H1 (cell line): Measurements from ENCODE around the gene RAB40C. TPM values are rescaled to one million over a fixed set of nuclear protein-coding genes. Genes with fewer than 3 reads are reported as not detected.

Experiments used
- CTCF ChIA-PET: fragments of 300-600 bp; sonication (Branson Sonifier 250); formaldehyde crosslinking; loops from one replicate; lab custom pipeline; 2021; ENCODE audit not compliant: partially characterized antibody; lab: Charles Lee
- POLR2A ChIA-PET: fragments of 300-600 bp; sonication (Branson Sonifier 250); formaldehyde crosslinking; loops from one replicate; lab custom pipeline; 2021; ENCODE audit warnings: inconsistent platforms; ENCODE audit not compliant: partially characterized antibody; lab: Charles Lee
- DNase-seq, 2 experiments: peaks; one replicate each; pipeline versions ENCODE4 v3.0.0 to v3.0.0-alpha.2; 2010 to 2022; ENCODE audit warnings: low spot score in 2 of 2, low read depth in 1 of 2, mixed read lengths in 1 of 2
- FAIRE-seq: peaks from 2 replicates; lab custom pipeline; 2011; peaks lifted over from hg19 to GRCh38; lab: Jason Lieb, UNC
- H2AFZ ChIP-seq: 2 replicates; pipeline ENCODE4 v1.8.1; 2012; ENCODE audit warnings: low read length, inconsistent platforms
- H2AK5ac ChIP-seq: 2 replicates; pipeline ENCODE4 v1.6.1; 2013; ENCODE audit warnings: low read depth, low read length
- H2BK120ac ChIP-seq: replicated peaks from 2 replicates; pipeline ENCODE3; 2013; ENCODE audit warnings: low read depth, low read length, inconsistent platforms
- H2BK12ac ChIP-seq: 2 replicates; pipeline ENCODE4 v1.6.1; 2013; ENCODE audit warnings: low read depth, low read length
- H2BK15ac ChIP-seq: 2 replicates; pipeline ENCODE4 v1.6.1; 2013; ENCODE audit warnings: low read length
- H2BK20ac ChIP-seq: 2 replicates; pipeline ENCODE4 v1.6.1; 2013; ENCODE audit warnings: low read length
- H2BK5ac ChIP-seq: 2 replicates; pipeline ENCODE4 v1.6.1; 2013; ENCODE audit warnings: low read depth, low read length
- H3K14ac ChIP-seq: 2 replicates; pipeline ENCODE4 v1.6.1; 2013; ENCODE audit warnings: inconsistent platforms; ENCODE audit not compliant: insufficient read length
- H3K18ac ChIP-seq: 2 replicates; pipeline ENCODE4 v1.6.1; 2013; ENCODE audit warnings: low read length; ENCODE audit errors: extremely low read depth
- H3K23ac ChIP-seq: 2 replicates; pipeline ENCODE4 v1.6.1; 2013; ENCODE audit warnings: inconsistent platforms; ENCODE audit not compliant: insufficient read length
- H3K23me2 ChIP-seq: 2 replicates; pipeline ENCODE4 v1.6.1; 2013; ENCODE audit warnings: low read depth, low read length
- H3K27ac ChIP-seq: 2 replicates; pipeline ENCODE4 v1.6.1; 2011; ENCODE audit warnings: low read depth, low read length, inconsistent platforms
- H3K27me3 ChIP-seq, 4 experiments: replicated peaks in 1 of 4; 1 replicate in 1 of 4; 2 replicates in 3 of 4; pipeline versions ENCODE4 v1.6.1 to v1.8.1; 2011 to 2013; ENCODE audit warnings: low read length in 3 of 4, mild to moderate bottlenecking in 3 of 4, inconsistent platforms in 2 of 4, mixed read lengths in 2 of 4, moderate library complexity in 1 of 4; ENCODE audit not compliant: control insufficient read depth in 3 of 4, insufficient read depth in 3 of 4; ENCODE audit errors: extremely low read depth in 1 of 4
- H3K36me3 ChIP-seq, 4 experiments: 2 replicates each; pipeline versions ENCODE4 v1.6.1 to v1.8.1; 2011 to 2013; ENCODE audit warnings: mild to moderate bottlenecking in 4 of 4, low read length in 3 of 4, moderate library complexity in 2 of 4, control low read depth in 1 of 4, inconsistent platforms in 1 of 4; ENCODE audit not compliant: insufficient read depth in 4 of 4, control insufficient read depth in 2 of 4
- H3K4ac ChIP-seq: replicated peaks from 2 replicates; pipeline ENCODE3; 2013; ENCODE audit warnings: low read length, low read depth, mixed read lengths, inconsistent platforms; ENCODE audit not compliant: insufficient read length
- H3K4me1 ChIP-seq, 4 experiments: replicated peaks in 1 of 4; 1 replicate in 1 of 4; 2 replicates in 3 of 4; pipeline versions ENCODE4 v1.6.1 to v1.8.1; 2011 to 2013; ENCODE audit warnings: low read length in 3 of 4, inconsistent platforms in 2 of 4, mixed read lengths in 1 of 4; ENCODE audit not compliant: insufficient read depth in 4 of 4, control insufficient read depth in 3 of 4
- H3K4me2 ChIP-seq, 2 experiments: 2 replicates each; pipeline versions ENCODE4 v1.6.1 to v1.8.1; 2011 to 2013; ENCODE audit warnings: low read depth in 2 of 2, low read length in 2 of 2, control low read depth in 1 of 2, inconsistent platforms in 1 of 2, mild to moderate bottlenecking in 1 of 2; ENCODE audit not compliant: insufficient read depth in 1 of 2
- H3K4me3 ChIP-seq, 4 experiments: fragments of 200-600, 300-600 bp in 1 of 4; sonication (generic), shearing (Covaris generic), sonication (Bioruptor Twin) in 1 of 4; 2 replicates each; pipeline versions ENCODE4 v1.5.1 to v1.8.1; 2011 to 2016; ENCODE audit warnings: low read length in 4 of 4, low read depth in 3 of 4, control low read depth in 2 of 4, inconsistent platforms in 2 of 4, mild to moderate bottlenecking in 2 of 4, mixed read lengths in 1 of 4, moderate library complexity in 1 of 4; ENCODE audit not compliant: insufficient read depth in 2 of 4; ENCODE audit errors: extremely low read depth in 1 of 4
- H3K56ac ChIP-seq: replicated peaks from 2 replicates; pipeline ENCODE3; 2013; ENCODE audit warnings: low read depth, mild to moderate bottlenecking, mixed read lengths, low read length, inconsistent platforms; ENCODE audit not compliant: insufficient read length
- H3K79me1 ChIP-seq: 2 replicates; pipeline ENCODE4 v1.6.1; 2013; ENCODE audit warnings: low read depth, low read length, control low read depth
- H3K79me2 ChIP-seq, 2 experiments: 2 replicates each; pipeline versions ENCODE4 v1.6.1 to v1.8.1; 2012 to 2013; ENCODE audit warnings: low read length in 2 of 2, mild to moderate bottlenecking in 2 of 2, inconsistent platforms in 1 of 2; ENCODE audit not compliant: insufficient read depth in 2 of 2, control insufficient read depth in 1 of 2
- H3K9ac ChIP-seq, 4 experiments: replicated peaks in 1 of 4; 1 replicate in 1 of 4; 2 replicates in 3 of 4; pipeline versions ENCODE4 v1.6.1 to v1.8.1; 2011 to 2013; ENCODE audit warnings: low read depth in 3 of 4, low read length in 3 of 4, control low read depth in 2 of 4, mild to moderate bottlenecking in 2 of 4, moderate library complexity in 2 of 4, inconsistent platforms in 1 of 4; ENCODE audit errors: extremely low read depth in 1 of 4
- H3K9me3 ChIP-seq, 2 experiments: 2 replicates each; pipeline versions ENCODE4 v1.6.1 to v1.8.1; 2012 to 2013; ENCODE audit warnings: mild to moderate bottlenecking in 2 of 2, moderate library complexity in 2 of 2, control low read depth in 1 of 2, inconsistent platforms in 1 of 2, low read depth in 1 of 2, low read length in 1 of 2, mixed read lengths in 1 of 2; ENCODE audit not compliant: insufficient read depth in 2 of 2
- H4K20me1 ChIP-seq, 2 experiments: replicated peaks in 1 of 2; 2 replicates each; pipeline versions ENCODE3 to v1.8.1; 2011 to 2013; ENCODE audit warnings: inconsistent platforms in 2 of 2, low read length in 2 of 2, mild to moderate bottlenecking in 1 of 2; ENCODE audit not compliant: insufficient read depth in 2 of 2, control insufficient read depth in 1 of 2
- H4K5ac ChIP-seq: 2 replicates; pipeline ENCODE4 v1.6.1; 2013; ENCODE audit warnings: low read length, low read depth, mixed read lengths, inconsistent platforms; ENCODE audit not compliant: insufficient read length
- H4K8ac ChIP-seq: 2 replicates; pipeline ENCODE4 v1.8.0; 2013; ENCODE audit warnings: mild to moderate bottlenecking, moderate library complexity, low read length, inconsistent platforms; ENCODE audit not compliant: insufficient read depth; ENCODE audit errors: extremely low read depth
- H4K91ac ChIP-seq: replicated peaks from 2 replicates; pipeline ENCODE3; 2013; ENCODE audit warnings: low read length, mixed read lengths, inconsistent platforms; ENCODE audit not compliant: insufficient read length
- BCL11A ChIP-seq, 2 experiments: IDR thresholded peaks; one replicate each; pipeline ENCODE4 v1.6.1; 2011; ENCODE audit warnings: low read depth in 2 of 2, low read length in 2 of 2, mild to moderate bottlenecking in 2 of 2
- CHD2 ChIP-seq: IDR thresholded peaks from 2 replicates; pipeline ENCODE4 v1.6.1; 2012; ENCODE audit warnings: low read length, improper control_type of control experiment
- EGR1 ChIP-seq: IDR thresholded peaks from 2 replicates; pipeline ENCODE4 v1.6.1; 2011; ENCODE audit warnings: low read depth, low read length, borderline replicate concordance
- TBP ChIP-seq: IDR thresholded peaks from 2 replicates; pipeline ENCODE4 v1.6.1; 2011; ENCODE audit warnings: low read depth, low read length, improper control_type of control experiment
- TEAD4 ChIP-seq: IDR thresholded peaks from 2 replicates; pipeline ENCODE4 v1.6.1; 2012; ENCODE audit warnings: low read depth, low read length, inconsistent platforms, mixed read lengths
- WGBS, 2 experiments: shearing (Covaris generic) in 1 of 2; methylation state at CpG; one replicate each; pipeline versions ENCODE4 v1.1.6 to v1.1.7; 2013 to 2015; ENCODE audit warnings: low lambda C conversion rate in 2 of 2, mixed read lengths in 2 of 2, inconsistent platforms in 1 of 2, low coverage in 1 of 2, missing lambda C conversion rate in 1 of 2; ENCODE audit not compliant: insufficient replicate concordance in 2 of 2, insufficient coverage in 1 of 2, insufficient read length in 1 of 2; ENCODE audit errors: extremely low coverage in 1 of 2, missing lambda C conversion rate in 1 of 2; 5-methylcytosine and 5-hydroxymethylcytosine counted together
- polyA plus RNA-seq, 7 experiments: library from polyadenylated mRNA; depleted of rRNA in 3 of 7; stranded (reverse) in 5 of 7; unstranded in 2 of 7; fragments of >200 nt in 5 of 7; fragments of 200-250 nt in 2 of 7; gene quantifications; 1 replicate in 5 of 7; 2 replicates in 1 of 7; 4 replicates in 1 of 7; pipeline versions ENCODE4 v1.2.1 to v1.2.3, GENCODE V29; 2011 to 2013; ENCODE audit warnings: missing spikeins in 2 of 7, mixed read lengths in 2 of 7
- total RNA-seq: library from RNA; stranded (reverse); fragmentation: NEBNext Ultra II Directional; extraction: Animal tissue kit (Norgen Biotek cat#: 25700); gene quantifications from 2 replicates; pipeline ENCODE4 v1.2.1, GENCODE V29; 2021
- TF ChIP-seq, protein P1 (sequence below): IDR thresholded peaks from 2 replicates; pipeline ENCODE4 v1.6.1; 2011; ENCODE audit warnings: low read length, improper control_type of control experiment
- TF ChIP-seq, protein P2 (sequence below): IDR thresholded peaks from 2 replicates; pipeline ENCODE4 v1.6.1; 2012; ENCODE audit warnings: low read length, inconsistent platforms

Gene RAB40C
- total and polyA plus RNA-seq, 2 of the 8 experiments (the other 6 are each of a cell fraction or from before 2014, with no cell fraction given): 13.9 to 15.6 TPM

DNA sequence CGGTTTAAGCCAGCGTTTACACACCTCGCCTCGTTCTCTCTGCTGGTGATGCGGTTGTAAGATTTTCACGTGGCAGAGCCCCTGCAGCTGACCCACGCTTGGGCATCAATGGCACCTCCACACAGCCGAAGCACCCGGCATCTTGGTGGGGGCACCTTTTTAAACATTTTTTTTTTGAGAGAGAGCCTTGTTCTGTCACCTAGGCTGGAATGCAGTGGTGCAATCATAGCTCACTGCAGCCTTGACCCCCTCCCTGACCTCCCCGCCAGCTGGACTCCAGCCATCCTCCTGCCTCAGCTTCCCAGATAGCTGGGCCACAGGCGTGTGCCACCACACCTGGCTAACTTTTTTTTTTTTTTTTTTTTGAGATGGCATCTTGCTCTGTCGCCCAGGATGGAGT is 64.2 kb downstream of the RAB40C start:
- ChIA-PET POLR2A (interaction anchor here (0.5 to 0.7 kb wide), 3 partner anchors 9 to 66 kb away, joined by 3 read pairs; no protein-coding TSS in a partner anchor), CTCF (interaction anchor here (0.5 to 7.9 kb wide), 7 partner anchors 10 to 78 kb away, joined by 3 to 104 read pairs (median 3); partner anchors contain the start of gene RHOT2)
- Histone ChIP-seq H2BK120ac (no peak overlapping the region), H4K91ac (no peak overlapping the region), H3K4me2 (no peak overlapping the region), H3K36me3 (peaks cover 0 to 44% (median 2%) of the 10 kb centered on the region in 4 experiments; a peak in 3 of 8 replicates), H2BK15ac (no peak overlapping the region), H3K79me1 (no peaks in the 10 kb centered on the region), H2BK20ac (no peak overlapping the region), H3K79me2 (no peaks in the 10 kb centered on the region), H2BK5ac (no peak overlapping the region), H3K23ac (no peak overlapping the region), H2BK12ac (no peak overlapping the region), H3K18ac (no peak overlapping the region), H3K4me3 (no peak overlapping the region), H2AFZ (no peak overlapping the region), H2AK5ac (no peak overlapping the region), H3K14ac (no peak overlapping the region), H3K56ac (no peak overlapping the region), H3K9ac (no peak overlapping the region), H4K5ac (no peak overlapping the region), H3K27me3 (no peaks in the 10 kb centered on the region), H3K4ac (no peak overlapping the region), H4K20me1 (peaks cover 0 to 2% of the 10 kb centered on the region in 2 experiments), H3K9me3 (no peaks in the 10 kb centered on the region), H3K4me1 (peaks cover 0 to 2% (median under 1%) of the 10 kb centered on the region in 4 experiments; a peak in 2 of 7 replicates), H3K27ac (no peak overlapping the region), H3K23me2 (peaks cover 2% of the 10 kb centered on the region; the same call in 1 of the 2 replicates), H4K8ac (no peak overlapping the region)
- 91% methylated on average over 11 of the region's 12 CpGs; no CpG with 5 or more reads in 1 of the 2 experiments for WGBS, 2 experiments
- FAIRE-seq (no peak), DNase-seq (no peak)
- TF ChIP-seq TBP: no peak
- no peak for TF ChIP-seq CHD2
- TF ChIP-seq BCL11A (IDR thresholded peaks at IDR 0.05; ENCODE audit: low read depth in 2 of 2, low read length in 2 of 2): no peak
- TF ChIP-seq, protein P1, sequence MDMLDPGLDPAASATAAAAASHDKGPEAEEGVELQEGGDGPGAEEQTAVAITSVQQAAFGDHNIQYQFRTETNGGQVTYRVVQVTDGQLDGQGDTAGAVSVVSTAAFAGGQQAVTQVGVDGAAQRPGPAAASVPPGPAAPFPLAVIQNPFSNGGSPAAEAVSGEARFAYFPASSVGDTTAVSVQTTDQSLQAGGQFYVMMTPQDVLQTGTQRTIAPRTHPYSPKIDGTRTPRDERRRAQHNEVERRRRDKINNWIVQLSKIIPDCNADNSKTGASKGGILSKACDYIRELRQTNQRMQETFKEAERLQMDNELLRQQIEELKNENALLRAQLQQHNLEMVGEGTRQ: no peak
- no peak for TF ChIP-seq TEAD4
- no peak for TF ChIP-seq EGR1
- TF ChIP-seq, protein P2, sequence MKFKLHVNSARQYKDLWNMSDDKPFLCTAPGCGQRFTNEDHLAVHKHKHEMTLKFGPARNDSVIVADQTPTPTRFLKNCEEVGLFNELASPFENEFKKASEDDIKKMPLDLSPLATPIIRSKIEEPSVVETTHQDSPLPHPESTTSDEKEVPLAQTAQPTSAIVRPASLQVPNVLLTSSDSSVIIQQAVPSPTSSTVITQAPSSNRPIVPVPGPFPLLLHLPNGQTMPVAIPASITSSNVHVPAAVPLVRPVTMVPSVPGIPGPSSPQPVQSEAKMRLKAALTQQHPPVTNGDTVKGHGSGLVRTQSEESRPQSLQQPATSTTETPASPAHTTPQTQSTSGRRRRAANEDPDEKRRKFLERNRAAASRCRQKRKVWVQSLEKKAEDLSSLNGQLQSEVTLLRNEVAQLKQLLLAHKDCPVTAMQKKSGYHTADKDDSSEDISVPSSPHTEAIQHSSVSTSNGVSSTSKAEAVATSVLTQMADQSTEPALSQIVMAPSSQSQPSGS: no peak
